Measurements from ENCODE around the gene REEP5. TPM values are rescaled to one million over a fixed set of nuclear protein-coding genes. Genes with fewer than 3 reads are reported as not detected.

REEP5 gene
- total RNA-seq, 1 donor from 2014 or later: 66.4 TPM

GRCh38 chr5:112957036-112957808 is 35.2 kb upstream of the REEP5 start:
- Mint-ChIP-seq H3K9me3 (ENCODE audit: unreplicated experiment) (no peaks in the 10 kb centered on the region), H3K4me3 (ENCODE audit: unreplicated experiment) (no peak overlapping the region), H3K27me3 (ENCODE audit: unreplicated experiment) (peaks cover 8% of the 10 kb centered on the region), H3K4me1 (ENCODE audit: unreplicated experiment) (peaks cover 33% of the 10 kb centered on the region), H3K36me3 (ENCODE audit: unreplicated experiment) (no peaks in the 10 kb centered on the region), H3K27ac (ENCODE audit: unreplicated experiment) (no peak overlapping the region)
- no peak for TF ChIP-seq CTCF (IDR thresholded peaks at IDR 0.05)
- no peak for DNase-seq (ENCODE audit: extremely low spot score, unreplicated experiment)

- Mint-ChIP-seq H3K36me3 (ENCODE audit: unreplicated experiment) (no peaks in the 10 kb centered on the region), H3K27me3 (ENCODE audit: unreplicated experiment) (peaks cover 8% of the 10 kb centered on the region), H3K9me3 (ENCODE audit: unreplicated experiment) (no peaks in the 10 kb centered on the region), H3K4me3 (ENCODE audit: unreplicated experiment) (no peak overlapping the region), H3K27ac (ENCODE audit: unreplicated experiment) (no peak overlapping the region), H3K4me1 (ENCODE audit: unreplicated experiment) (peaks cover 33% of the 10 kb centered on the region)
- TF ChIP-seq CTCF (IDR thresholded peaks at IDR 0.05): no peak
- no peak for DNase-seq (ENCODE audit: extremely low spot score, unreplicated experiment)
These were observed 34.6 kb upstream of the REEP5 start for GRCh38 chr5:112956606-112957005.

GRCh38 chr5:112951124-112951702 is 29.2 kb upstream of the REEP5 start:
- Mint-ChIP-seq H3K27ac (ENCODE audit: unreplicated experiment) (no peak overlapping the region), H3K27me3 (ENCODE audit: unreplicated experiment) (peaks cover 25% of the 10 kb centered on the region), H3K36me3 (ENCODE audit: unreplicated experiment) (no peaks in the 10 kb centered on the region), H3K4me1 (ENCODE audit: unreplicated experiment) (no peaks in the 10 kb centered on the region), H3K4me3 (ENCODE audit: unreplicated experiment) (no peak overlapping the region), H3K9me3 (ENCODE audit: unreplicated experiment) (no peaks in the 10 kb centered on the region)
- DNase-seq (ENCODE audit: extremely low spot score, unreplicated experiment): no peak
- no peak for TF ChIP-seq CTCF (IDR thresholded peaks at IDR 0.05)

- TF ChIP-seq CTCF (IDR thresholded peaks at IDR 0.05): no peak
- no peak overlapping the region for H3K27ac Mint-ChIP-seq (ENCODE audit: unreplicated experiment)
- DNase-seq (ENCODE audit: extremely low spot score, unreplicated experiment): no peak
- no peaks in the 10 kb centered on the region for H3K4me1 Mint-ChIP-seq (ENCODE audit: unreplicated experiment)
- H3K27me3 Mint-ChIP-seq (ENCODE audit: unreplicated experiment): peaks cover 35% of the 10 kb centered on the region
- H3K9me3 Mint-ChIP-seq (ENCODE audit: unreplicated experiment): no peaks in the 10 kb centered on the region
- no peaks in the 10 kb centered on the region for H3K36me3 Mint-ChIP-seq (ENCODE audit: unreplicated experiment)
- H3K4me3 Mint-ChIP-seq (ENCODE audit: unreplicated experiment): no peak overlapping the region
These were observed 26.4 kb upstream of the REEP5 start for GRCh38 chr5:112948458-112948857.

- H3K27me3 Mint-ChIP-seq (ENCODE audit: unreplicated experiment): peaks cover 10% of the 10 kb centered on the region
- H3K36me3 Mint-ChIP-seq (ENCODE audit: unreplicated experiment): no peaks in the 10 kb centered on the region
- no peak overlapping the region for H3K27ac Mint-ChIP-seq (ENCODE audit: unreplicated experiment)
- peaks cover under 1% of the 10 kb centered on the region for H3K4me1 Mint-ChIP-seq (ENCODE audit: unreplicated experiment)
- no peak overlapping the region for H3K4me3 Mint-ChIP-seq (ENCODE audit: unreplicated experiment)
- TF ChIP-seq CTCF (IDR thresholded peaks at IDR 0.05): no peak
- no peaks in the 10 kb centered on the region for H3K9me3 Mint-ChIP-seq (ENCODE audit: unreplicated experiment)
- DNase-seq (ENCODE audit: extremely low spot score, unreplicated experiment): no peak
These were observed 18.6 kb upstream of the REEP5 start for GRCh38 chr5:112940670-112941069.
